ENCODE data around the gene CYB5R3. TPM values are rescaled to one million over a fixed set of nuclear protein-coding genes. Genes with fewer than 3 reads are reported as not detected.

CYB5R3 gene
- 217 and 232 TPM in 2 replicates for total RNA-seq
- polyA plus RNA-seq: 263 and 329 TPM in 2 replicates
- polyA plus RNA-seq (2011; cell fraction: cytosol; rRNA removed): 162 and 165 TPM in 2 replicates
- polyA plus RNA-seq (2011; cell fraction: nucleus; rRNA removed): 58.9 and 72.2 TPM in 2 replicates
- 182 and 240 TPM in 2 replicates for polyA plus RNA-seq (2012)
- 143 and 163 TPM in 2 replicates for polyA minus RNA-seq
- polyA minus RNA-seq (2011; cell fraction: cytosol; rRNA and poly(A)+ RNA removed): 38.1 TPM
- polyA minus RNA-seq (2011; cell fraction: nucleus; rRNA and poly(A)+ RNA removed): 26.6 and 41.3 TPM in 2 replicates
- percentile 63 among the genes with signal in this experiment for Bru-seq, nascent RNA
- BruChase-seq, experiment 1, labeled RNA remaining after a 6-hour chase: percentile 77 among the genes with signal in this experiment
- BruChase-seq, experiment 2, labeled RNA remaining after a 2-hour chase: percentile 69 among the genes with signal in this experiment
- long read RNA-seq, transcript CYB5R3-204 (8 exons, 1,849 nt): minor isoform, 6 of 1,507 reads
- long read RNA-seq, transcript CYB5R3-201 (9 exons, 2,124 nt): major isoform, 1,323 of 1,507 reads
- long read RNA-seq, partial matches to known transcripts: 15 of 1,507 reads
- long read RNA-seq, other reads (novel, unspliced or antisense): 160 of 1,507 reads

- DNase-seq (ENCODE audit: low read depth, low spot score) (peak; percentile 81), FAIRE-seq (peak; percentile 80)
- no peaks in the 10 kb centered on the region for H3K9me3 ChIP-seq (replicated peaks; ENCODE audit: control insufficient read depth, insufficient read depth, low read length)
- peak within 1 kb of the TSS; percentile 63 for H3K4me2 ChIP-seq (ENCODE audit: insufficient read depth, low read length)
- peak within 1 kb of the TSS; percentile 82 for H2AFZ ChIP-seq (ENCODE audit: low read depth, low read length)
- H3K27me3 ChIP-seq (ENCODE audit: control insufficient read depth in 2 of 2, insufficient read depth in 2 of 2, low read length in 2 of 2): no peaks in the 10 kb centered on the region
- intact Hi-C loops (cut with micrococcal nuclease) (loop anchor here (1.0 to 2.0 kb wide), 2 partner anchors 15 to 28 kb away; no protein-coding TSS in a partner anchor), dilution Hi-C loops (cut with MboI; ENCODE audit: extremely low pct_ligation_motif_present, low sequenced_read_pairs) (no loop called here)
- H3K27ac ChIP-seq (ENCODE audit: insufficient read depth, low read depth, low read length): peak within 1 kb of the TSS; percentile 75
- H3K36me3 ChIP-seq (ENCODE audit: control insufficient read depth in 2 of 2, extremely low read depth in 1 of 2, insufficient read depth in 2 of 2, low read length in 2 of 2): no peaks in the 10 kb centered on the region
- ChIA-PET CTCF (interaction anchor here (0.8 to 1.9 kb wide), 6 partner anchors 11 to 171 kb away, joined by 3 to 8 read pairs (median 4); no protein-coding TSS in a partner anchor), POLR2A (interaction anchor here (0.6 to 1.4 kb wide), 5 partner anchors 8 to 37 kb away, joined by 3 to 9 read pairs (median 4); partner anchors contain the start of gene POLDIP3)
- peak within 1 kb of the TSS; percentile 84 for H3K9ac ChIP-seq (replicated peaks; ENCODE audit: extremely low read depth, insufficient read depth, low read length)
- no peaks in the 10 kb centered on the region for H3K9me1 ChIP-seq (replicated peaks; ENCODE audit: control insufficient read depth, extremely low read depth, insufficient read depth, low read length)
- BruUV-seq (replicated peaks): TSS peak; percentile 97
- H4K20me1 ChIP-seq (replicated peaks; ENCODE audit: control insufficient read depth, extremely low read depth, insufficient read depth, low read length): no peaks in the 10 kb centered on the region
- no peak for TF ChIP-seq MYC (IDR thresholded peaks at IDR 0.05; ENCODE audit: low read depth, low read length)
- peak; percentile 63 for TF ChIP-seq POLR2AphosphoS5 (IDR thresholded peaks at IDR 0.05; ENCODE audit: insufficient read depth, low read depth, low read length)
- H3K4me3 ChIP-seq (replicated peaks in 1 of 3; ENCODE audit: insufficient read depth in 1 of 3, low read depth in 1 of 3, low read length in 3 of 3): peak within 1 kb of the TSS; percentile 5 to 92 (median 42)
- H3K4me1 ChIP-seq (ENCODE audit: control insufficient read depth, extremely low read depth, insufficient read depth, low read length): peaks cover 37% of the 10 kb centered on the region
- H3K79me2 ChIP-seq (ENCODE audit: control insufficient read depth, insufficient read depth, low read length): peaks cover 40% of the 10 kb centered on the region
These were observed at the start of gene CYB5R3 for GRCh38 chr22:42649246-42650099. CYB5R3 (minus strand) TSS chr22:42649392; CDS start chr22:42649315, 77 bp downstream.

DNA sequence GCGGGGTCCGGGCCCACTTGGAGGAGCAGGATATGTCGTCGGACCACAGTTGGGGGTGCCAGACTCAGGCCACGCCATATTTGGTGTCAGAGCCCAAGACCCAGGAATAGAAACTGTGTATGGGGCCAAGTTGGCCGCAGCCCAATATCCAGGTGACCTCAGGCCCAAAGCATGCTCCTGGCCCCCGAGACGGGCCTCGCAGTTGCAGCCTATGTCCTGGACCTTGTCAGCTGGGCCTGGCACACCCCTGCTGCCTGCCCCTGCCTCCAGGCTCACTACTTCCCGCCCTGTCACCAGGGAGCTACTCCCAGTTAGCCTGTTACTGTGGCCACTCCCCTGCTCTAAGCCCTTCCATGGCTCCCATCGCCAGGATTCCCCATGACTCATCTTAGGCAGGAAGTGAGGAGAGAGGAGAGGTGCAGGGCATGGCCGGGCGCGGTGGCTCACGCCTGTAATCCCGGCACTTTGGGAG, 48.4 kb upstream of the CYB5R3 start:
- no peak overlapping the region for H3K4me2 ChIP-seq (ENCODE audit: insufficient read depth, low read length)
- dilution Hi-C loops (cut with MboI; ENCODE audit: extremely low pct_ligation_motif_present, low sequenced_read_pairs) (no loop called here), intact Hi-C loops (cut with micrococcal nuclease) (loop anchor here (1.0 kb wide), 1 partner anchor 35 kb away; no protein-coding TSS in a partner anchor)
- H2AFZ ChIP-seq (ENCODE audit: low read depth, low read length): no peak overlapping the region
- ChIA-PET POLR2A (no interaction called here), CTCF (interaction anchor here (1.1 kb wide), 1 partner anchor 37 kb away, joined by 5 read pairs; no protein-coding TSS in a partner anchor)
- H3K4me3 ChIP-seq (replicated peaks in 1 of 3; ENCODE audit: insufficient read depth in 1 of 3, low read depth in 1 of 3, low read length in 3 of 3): no peak overlapping the region
- H3K4me1 ChIP-seq (ENCODE audit: control insufficient read depth, extremely low read depth, insufficient read depth, low read length): peaks cover 5% of the 10 kb centered on the region
- no TSS peak for BruUV-seq (replicated peaks)
- H3K9me1 ChIP-seq (replicated peaks; ENCODE audit: control insufficient read depth, extremely low read depth, insufficient read depth, low read length): no peaks in the 10 kb centered on the region
- H3K27ac ChIP-seq (ENCODE audit: insufficient read depth, low read depth, low read length): no peak overlapping the region
- no peaks in the 10 kb centered on the region for H3K27me3 ChIP-seq (ENCODE audit: control insufficient read depth in 2 of 2, insufficient read depth in 2 of 2, low read length in 2 of 2)
- DNase-seq (ENCODE audit: low read depth, low spot score) (peak; percentile 40), FAIRE-seq (peak; percentile 79)
- peaks cover 0 to 4% of the 10 kb centered on the region in 2 experiments for H3K36me3 ChIP-seq (ENCODE audit: control insufficient read depth in 2 of 2, extremely low read depth in 1 of 2, insufficient read depth in 2 of 2, low read length in 2 of 2)
- H3K9ac ChIP-seq (replicated peaks; ENCODE audit: extremely low read depth, insufficient read depth, low read length): no peak overlapping the region
- no peak for TF ChIP-seq FOS (IDR thresholded peaks at IDR 0.05; ENCODE audit: borderline replicate concordance, insufficient read depth, low read length)
- TF ChIP-seq POLR2A (IDR thresholded peaks at IDR 0.05; ENCODE audit: low read depth, low read length): no peak
- TF ChIP-seq CTCF (IDR thresholded peaks at IDR 0.05; ENCODE audit: extremely low read depth in 1 of 2, insufficient read depth in 1 of 2, low read depth in 1 of 2, low read length in 2 of 2): no peak
- no peak for TF ChIP-seq MYC (IDR thresholded peaks at IDR 0.05; ENCODE audit: low read depth, low read length)
- TF ChIP-seq MAX (IDR thresholded peaks at IDR 0.05; ENCODE audit: insufficient read depth, insufficient read length): no peak
- TF ChIP-seq JUN (IDR thresholded peaks at IDR 0.05; ENCODE audit: borderline replicate concordance, insufficient read depth, insufficient read length, low read depth): no peak
- no peak for TF ChIP-seq POLR2AphosphoS5 (IDR thresholded peaks at IDR 0.05; ENCODE audit: insufficient read depth, low read depth, low read length)
- no peak for TF ChIP-seq EZH2 (IDR thresholded peaks at IDR 0.05; ENCODE audit: borderline replicate concordance, low read depth, low read length, severe bottlenecking)
- TF ChIP-seq GATA2 (IDR thresholded peaks at IDR 0.05; ENCODE audit: insufficient read depth, insufficient read length, low read depth, low read length): no peak
- H3K9me3 ChIP-seq (replicated peaks; ENCODE audit: control insufficient read depth, insufficient read depth, low read length): no peaks in the 10 kb centered on the region
- no peaks in the 10 kb centered on the region for H4K20me1 ChIP-seq (replicated peaks; ENCODE audit: control insufficient read depth, extremely low read depth, insufficient read depth, low read length)
- no peaks in the 10 kb centered on the region for H3K79me2 ChIP-seq (ENCODE audit: control insufficient read depth, insufficient read depth, low read length)

Measured in endothelial cell of umbilical vein (primary cell).